K562 (cell line): ENCODE data around the gene ECHDC1. TPM values are rescaled to one million over a fixed set of nuclear protein-coding genes. Genes with fewer than 3 reads are reported as not detected.

Source experiments
- ARID2 ChIP-seq: fragments of 450-650 bp; IDR thresholded peaks from 2 replicates; pipeline ENCODE4 v1.6.1; 2017; ENCODE audit warnings: antibody characterized with exemption, mild to moderate bottlenecking
- ATF7 ChIP-seq: fragments of 450-650 bp; IDR thresholded peaks from 2 replicates; pipeline ENCODE4 v1.7.1; 2014; ENCODE audit warnings: mild to moderate bottlenecking, moderate library complexity
- CBFA2T3 ChIP-seq: fragments of 450-650 bp; IDR thresholded peaks from 2 replicates; pipeline ENCODE4 v1.6.1; 2017
- EGR1 ChIP-seq: fragments of 450-650 bp; conservative IDR thresholded peaks from 2 replicates; pipeline ENCODE4 v1.6.1; 2017; ENCODE audit warnings: mild to moderate bottlenecking
- ETV6 ChIP-seq, 3 experiments: fragments of 150-350 bp in 1 of 3; sonication (generic) in 1 of 3; formaldehyde crosslinking in 1 of 3; IDR thresholded peaks; 2 replicates each; pipeline versions ENCODE4 v1.6.1 to v1.8.0; 2014 to 2022; ENCODE audit warnings: borderline replicate concordance in 2 of 3, low read depth in 2 of 3, antibody characterized with exemption in 1 of 3, low read length in 1 of 3, mild to moderate bottlenecking in 1 of 3, missing genetic modification reagents in 1 of 3
- EWSR1 ChIP-seq: fragments of 450-650 bp; IDR thresholded peaks from 2 replicates; pipeline ENCODE4 v1.6.1; 2018; ENCODE audit warnings: borderline replicate concordance, mild to moderate bottlenecking, low read depth, moderate library complexity; ENCODE audit not compliant: partially characterized antibody
- GABPB1 ChIP-seq: sonication (generic); formaldehyde crosslinking; IDR thresholded peaks from 2 replicates; pipeline ENCODE4 v1.8.0; 2022; ENCODE audit warnings: mild to moderate bottlenecking, missing genetic modification reagents
- HIVEP1 ChIP-seq: fragments of 250-450 bp; sonication (Bioruptor Pico); IDR thresholded peaks from 2 replicates; pipeline ENCODE4 v1.4.0; 2020; ENCODE audit warnings: mild to moderate bottlenecking
- KHSRP ChIP-seq: fragments of 450-650 bp; IDR thresholded peaks from 2 replicates; pipeline ENCODE4 v1.6.1; 2017
- MCM7 ChIP-seq, 2 experiments: fragments of 450-650 bp; IDR thresholded peaks; 2 replicates each; pipeline ENCODE4 v1.6.1; 2016 to 2018
- MLX ChIP-seq, 2 experiments: fragments of 450-650 bp in 1 of 2; sonication (generic) in 1 of 2; formaldehyde crosslinking; conservative IDR thresholded peaks; 2 replicates each; pipeline versions ENCODE4 v1.4.0 to v1.8.1; 2020 to 2022; ENCODE audit warnings: mild to moderate bottlenecking in 1 of 2, missing genetic modification reagents in 1 of 2
- MTA2 ChIP-seq: fragments of 450-650 bp; IDR thresholded peaks from 2 replicates; pipeline ENCODE4 v1.6.1; 2016; ENCODE audit warnings: low read depth
- MTA3 ChIP-seq: fragments of 450-650 bp; formaldehyde crosslinking; IDR thresholded peaks from 2 replicates; pipeline ENCODE4 v1.6.1; 2017; ENCODE audit warnings: mild to moderate bottlenecking, borderline replicate concordance
- MTF1 ChIP-seq: fragments of 250-450 bp; sonication (Bioruptor Pico); IDR thresholded peaks from 2 replicates; pipeline ENCODE4 v1.9.0; 2021; ENCODE audit warnings: moderate library complexity, mild to moderate bottlenecking, inconsistent platforms, borderline replicate concordance
- MXI1 ChIP-seq: IDR thresholded peaks from 2 replicates; pipeline ENCODE4 v1.6.1; 2011; ENCODE audit warnings: low read depth, mild to moderate bottlenecking, improper control_type of control experiment, low read length
- NRF1 ChIP-seq, 2 experiments: fragments of 450-650 bp; IDR thresholded peaks in 1 of 2; conservative IDR thresholded peaks in 1 of 2; 2 replicates each; pipeline ENCODE4 v1.6.1; 2014; ENCODE audit warnings: mild to moderate bottlenecking in 2 of 2
- PRPF4 ChIP-seq: fragments of 200-400 bp; formaldehyde crosslinking; IDR thresholded peaks from one replicate; pipeline ENCODE4 v1.6.1; 2017; ENCODE audit warnings: low read length, low read depth, mild to moderate bottlenecking; ENCODE audit not compliant: insufficient read depth, poor library complexity, severe bottlenecking
- SAFB ChIP-seq: fragments of 200-400 bp; formaldehyde crosslinking; IDR thresholded peaks from 2 replicates; pipeline ENCODE4 v1.6.1; 2017; ENCODE audit warnings: low read depth, low read length, borderline replicate concordance
- TBL1XR1 ChIP-seq, 2 experiments: IDR thresholded peaks; 2 replicates each; pipeline ENCODE4 v1.6.1; 2012; ENCODE audit warnings: improper control_type of control experiment in 2 of 2, low read length in 2 of 2, mild to moderate bottlenecking in 1 of 2
- TCF7L2 ChIP-seq: fragments of 150-350 bp; IDR thresholded peaks from 2 replicates; pipeline ENCODE4 v1.6.1; 2016; ENCODE audit warnings: low read depth, mild to moderate bottlenecking, low read length, moderate library complexity
- TCFL5 ChIP-seq: fragments of 250-450 bp; sonication (Bioruptor Pico); conservative IDR thresholded peaks from 2 replicates; pipeline ENCODE4 v1.6.1; 2021; ENCODE audit warnings: mild to moderate bottlenecking, moderate library complexity, matching md5 sums
- U2AF1 ChIP-seq: fragments of 200-400 bp; formaldehyde crosslinking; optimal IDR thresholded peaks from 2 replicates; pipeline ENCODE3; 2017; ENCODE audit warnings: mild to moderate bottlenecking, low read depth, low read length, moderate library complexity
- ZNF175 ChIP-seq: fragments of 200-800 bp; sonication (Bioruptor generic); IDR thresholded peaks from 2 replicates; pipeline ENCODE4 v1.6.1; 2016; ENCODE audit warnings: low read depth, mild to moderate bottlenecking, missing genetic modification characterization, missing compliant biosample characterization
- ZNF23 ChIP-seq: fragments of 250-450 bp; sonication (Bioruptor Pico); IDR thresholded peaks from 2 replicates; pipeline ENCODE4 v1.4.0; 2020; ENCODE audit warnings: mild to moderate bottlenecking
- ZNF280A ChIP-seq: fragments of 450-650 bp; IDR thresholded peaks from 2 replicates; pipeline ENCODE4 v1.6.1; 2018; ENCODE audit warnings: mild to moderate bottlenecking, low read depth; ENCODE audit not compliant: partially characterized antibody
- ZNF408 ChIP-seq: fragments of 250-450 bp; sonication (Bioruptor Pico); IDR thresholded peaks from 2 replicates; pipeline ENCODE4 v1.4.0; 2020; ENCODE audit warnings: low read depth, mild to moderate bottlenecking, moderate library complexity
- ZNF445 ChIP-seq: fragments of 250-450 bp; sonication (Bioruptor Pico); IDR thresholded peaks from 2 replicates; pipeline ENCODE4 v1.4.0; 2020; ENCODE audit warnings: low read depth, mild to moderate bottlenecking, moderate library complexity
- ZNF695 ChIP-seq: fragments of 450-650 bp; formaldehyde crosslinking; IDR thresholded peaks from 2 replicates; pipeline ENCODE4 v1.4.0; 2020; ENCODE audit warnings: mild to moderate bottlenecking, moderate library complexity
- polyA plus RNA-seq, 8 experiments: library from polyadenylated mRNA; depleted of rRNA in 4 of 8; stranded (reverse) in 5 of 8; unstranded in 3 of 8; fragments of >200 nt; fragmentation: Nextera tagmentation in 2 of 8; fragmentation: Illumina TruSeq in 1 of 8; extraction: Ambion mirVana in 2 of 8; extraction: Trizol in 1 of 8; gene quantifications; 2 replicates each; pipeline versions ENCODE4 v1.2.1 to v1.2.3, GENCODE V29; 2011 to 2014; ENCODE audit warnings: inconsistent platforms in 1 of 8, missing spikeins in 1 of 8
- total RNA-seq, 7 experiments: library from RNA; depleted of rRNA in 6 of 7; stranded (reverse); fragments of >200 nt in 6 of 7; fragmentation: Illumina TruSeq in 2 of 7; extraction: Trizol in 2 of 7; gene quantifications; 2 replicates each; pipeline versions ENCODE4 v1.2.1 to v1.2.3, GENCODE V29; 2011 to 2021; ENCODE audit warnings: low replicate concordance in 1 of 7

The ECHDC1 gene
- total and polyA plus RNA-seq, 9 of the 15 experiments (the other 6 are each of a cell fraction or from before 2014, with no cell fraction given) = 58.0 to 105 (median 78.6) TPM

GRCh38 chr6:127266892-127267645, 76.3 kb downstream of the ECHDC1 start (continued):
- TF ChIP-seq ZNF445 (CRISPR knock-in tag) (no peak), ATF7 (no peak), U2AF1 (no peak), CBFA2T3 (no peak), EGR1 (peak; percentile 57; the same call in 1 of the 2 replicates), EWSR1 (no peak), MTA3 (peak; percentile 30; the same call in 1 of the 2 replicates), NRF1 (conservative IDR thresholded peaks at IDR 0.05 in 1 of 2, IDR thresholded peaks at IDR 0.05 in 1 of 2) (peak; percentile 68 to 76), ZNF695 (CRISPR knock-in tag) (no peak), SAFB (no peak), ARID2 (no peak), MTF1 (CRISPR knock-in tag) (no peak), KHSRP (no peak), PRPF4 (no peak), ZNF408 (CRISPR knock-in tag) (no peak), MCM7 (IDR thresholded peaks at IDR 0.05) (no peak), TCFL5 (CRISPR knock-in tag) (no peak), ZNF175 (no peak), GABPB1 (CRISPR knock-in tag) (no peak; the same call in none of the 2 replicates), HIVEP1 (CRISPR knock-in tag) (no peak), ZNF23 (CRISPR knock-in tag) (no peak), ETV6 (IDR thresholded peaks at IDR 0.05; ENCODE audit: borderline replicate concordance in 1 of 2, low read depth in 2 of 2, low read length in 1 of 2) (no peak), ETV6 (CRISPR knock-in tag; IDR thresholded peaks at IDR 0.05; ENCODE audit: borderline replicate concordance) (no peak), MTA2 (no peak), TCF7L2 (no peak), ZNF280A (no peak), TBL1XR1 (IDR thresholded peaks at IDR 0.05; ENCODE audit: low read length in 2 of 2) (no peak), MXI1 (no peak), MLX (CRISPR knock-in tag; conservative IDR thresholded peaks at IDR 0.05) (no peak)
